Ascending aorta (tissue), 2 donors: ENCODE data around the gene TENT5A. TPM values are rescaled to one million over a fixed set of nuclear protein-coding genes. Genes with fewer than 3 reads are reported as not detected.
A peak's percentile ranks its signal among the peaks of the same experiment; 100 is the strongest.

Source experiments
- DNase-seq, 2 donors: peaks; one replicate each; pipeline ENCODE4 v3.0.0-alpha.2; 2019; ENCODE audit warnings: low spot score in 2 of 2
- H3K27ac ChIP-seq, 2 donors: fragments of 200-600 bp; sonication (generic); one replicate each; pipeline ENCODE4 v1.5.1; 2016 to 2017; ENCODE audit warnings: mild to moderate bottlenecking in 1 of 2
- H3K27me3 ChIP-seq: fragments of 200-600 bp; sonication (generic); one replicate; pipeline ENCODE4 v1.5.1; 2017
- H3K36me3 ChIP-seq, 2 donors: fragments of 200-600 bp; sonication (generic); one replicate each; pipeline ENCODE4 v1.5.1; 2016
- H3K4me1 ChIP-seq, 2 donors: fragments of 200-600 bp; sonication (generic); one replicate each; pipeline ENCODE4 v1.5.1; 2016 to 2017; ENCODE audit warnings: mild to moderate bottlenecking in 1 of 2
- H3K4me3 ChIP-seq, 2 donors: fragments of 200-600 bp; sonication (generic); one replicate each; pipeline ENCODE4 v1.5.1; 2016 to 2017; ENCODE audit warnings: mild to moderate bottlenecking in 1 of 2
- H3K9me3 ChIP-seq, 2 donors: fragments of 200-600 bp; sonication (generic); one replicate each; pipeline ENCODE4 v1.5.1; 2016
- intact Hi-C: fragments of 100-400 bp; cut with DNase I; formaldehyde crosslinking; loops from one replicate; pipeline ENCODE4 v1.15.1; 2023
- total RNA-seq: library from RNA; depleted of rRNA; stranded (reverse); fragments of >200 nt; gene quantifications from one replicate; pipeline ENCODE4 v1.1.0, GENCODE V29; 2016
- TF ChIP-seq, protein P1 (sequence below), 3 experiments: fragments of 200-600 bp in 2 of 3; fragments of 450-650 bp in 1 of 3; sonication (generic) in 2 of 3; IDR thresholded peaks; one replicate each; pipeline ENCODE4 v1.5.1; 2016 to 2019; ENCODE audit warnings: antibody characterized with exemption in 3 of 3, mild to moderate bottlenecking in 1 of 3, moderate library complexity in 1 of 3

TENT5A gene
- total RNA-seq, 1 donor from 2014 or later, result 9.6 TPM

DNA sequence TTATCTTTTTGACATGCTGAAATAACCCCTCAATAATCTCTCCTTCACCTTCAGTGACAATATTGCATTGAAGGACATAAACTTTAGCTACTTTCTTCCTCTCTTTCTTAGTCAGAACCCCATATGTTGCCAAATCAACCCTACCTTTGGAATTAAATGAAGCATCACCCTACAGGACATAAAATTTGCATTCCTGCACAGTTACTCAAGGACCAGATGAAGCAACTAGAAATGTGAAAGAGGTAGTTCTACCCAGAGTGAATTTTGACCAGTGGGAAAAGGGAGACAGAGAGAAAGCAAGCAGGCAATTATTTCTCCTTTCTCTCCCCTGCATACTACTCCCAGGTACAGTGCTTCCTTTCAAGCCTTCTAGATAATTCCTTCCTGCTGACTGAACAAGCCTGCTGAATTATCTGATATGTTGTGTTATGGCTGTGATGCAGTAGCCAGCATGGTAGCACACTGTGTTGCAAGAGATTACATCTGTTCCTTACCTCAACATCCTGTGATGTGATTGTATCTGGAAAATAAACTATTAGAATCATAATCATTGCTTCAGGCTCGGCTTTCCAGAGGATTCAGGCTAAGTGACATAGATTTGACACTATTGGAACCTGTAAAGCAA lies 16.6 kb downstream of the TENT5A start:
- H3K27me3 ChIP-seq, result no peaks in the 10 kb centered on the region
- TF ChIP-seq, protein P1, sequence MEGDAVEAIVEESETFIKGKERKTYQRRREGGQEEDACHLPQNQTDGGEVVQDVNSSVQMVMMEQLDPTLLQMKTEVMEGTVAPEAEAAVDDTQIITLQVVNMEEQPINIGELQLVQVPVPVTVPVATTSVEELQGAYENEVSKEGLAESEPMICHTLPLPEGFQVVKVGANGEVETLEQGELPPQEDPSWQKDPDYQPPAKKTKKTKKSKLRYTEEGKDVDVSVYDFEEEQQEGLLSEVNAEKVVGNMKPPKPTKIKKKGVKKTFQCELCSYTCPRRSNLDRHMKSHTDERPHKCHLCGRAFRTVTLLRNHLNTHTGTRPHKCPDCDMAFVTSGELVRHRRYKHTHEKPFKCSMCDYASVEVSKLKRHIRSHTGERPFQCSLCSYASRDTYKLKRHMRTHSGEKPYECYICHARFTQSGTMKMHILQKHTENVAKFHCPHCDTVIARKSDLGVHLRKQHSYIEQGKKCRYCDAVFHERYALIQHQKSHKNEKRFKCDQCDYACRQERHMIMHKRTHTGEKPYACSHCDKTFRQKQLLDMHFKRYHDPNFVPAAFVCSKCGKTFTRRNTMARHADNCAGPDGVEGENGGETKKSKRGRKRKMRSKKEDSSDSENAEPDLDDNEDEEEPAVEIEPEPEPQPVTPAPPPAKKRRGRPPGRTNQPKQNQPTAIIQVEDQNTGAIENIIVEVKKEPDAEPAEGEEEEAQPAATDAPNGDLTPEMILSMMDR (IDR thresholded peaks at IDR 0.05), result no peak
- no peak overlapping the region for H3K4me3 ChIP-seq
- DNase-seq, result no peak
- peaks cover 0 to 10% of the 10 kb centered on the region in 2 donors for H3K9me3 ChIP-seq
- H3K27ac ChIP-seq, result no peak overlapping the region
- H3K36me3 ChIP-seq, result no peaks in the 10 kb centered on the region
- intact Hi-C loops, result no loop called here
- H3K4me1 ChIP-seq, result no peaks in the 10 kb centered on the region

DNA sequence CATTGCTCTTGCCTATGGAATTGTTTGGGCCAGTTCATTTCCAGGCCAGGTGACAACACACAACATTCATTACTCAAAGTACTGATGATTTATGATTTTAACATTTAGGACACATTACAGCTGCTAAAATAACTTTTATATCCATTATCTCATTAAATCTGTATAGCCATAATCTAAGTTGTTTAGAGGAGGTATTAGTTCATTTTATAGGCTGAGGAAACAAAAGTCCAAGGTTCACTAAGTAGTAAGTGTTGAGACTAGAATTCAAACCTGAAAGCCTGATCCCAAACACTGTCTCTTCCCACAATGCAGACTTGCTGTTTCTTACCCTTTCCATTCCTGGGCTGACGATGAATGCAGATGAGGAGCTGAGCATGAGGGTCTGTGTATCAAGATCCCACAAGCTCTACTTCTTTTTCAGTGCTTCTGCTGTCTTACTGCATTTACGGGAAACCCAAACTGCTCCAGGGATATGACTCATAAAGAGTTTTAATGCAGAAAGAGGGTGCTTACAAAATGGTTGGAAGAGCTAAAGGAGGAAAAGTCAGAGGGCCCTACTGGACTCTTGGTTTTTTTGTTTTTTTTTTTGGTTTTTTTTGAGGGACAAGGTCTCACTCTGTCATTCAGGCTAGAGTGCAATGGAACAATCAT lies 17.9 kb downstream of the TENT5A start:
- no peaks in the 10 kb centered on the region for H3K36me3 ChIP-seq
- H3K27me3 ChIP-seq, result no peaks in the 10 kb centered on the region
- TF ChIP-seq, protein P1 (IDR thresholded peaks at IDR 0.05), result no peak
- no peak overlapping the region for H3K4me3 ChIP-seq
- intact Hi-C loops, result no loop called here
- no peak for DNase-seq
- H3K27ac ChIP-seq, result no peak overlapping the region
- H3K9me3 ChIP-seq, result peaks cover 0 to 10% of the 10 kb centered on the region in 2 donors
- H3K4me1 ChIP-seq, result no peaks in the 10 kb centered on the region

- TF ChIP-seq, protein P1 (IDR thresholded peaks at IDR 0.05), result peak in 1 of 3 experiments; percentile 19
- Histone ChIP-seq H3K27ac (no peak overlapping the region), H3K9me3 (peaks cover 0 to 10% of the 10 kb centered on the region in 2 donors), H3K4me3 (no peak overlapping the region), H3K36me3 (no peaks in the 10 kb centered on the region), H3K27me3 (no peaks in the 10 kb centered on the region), H3K4me1 (no peaks in the 10 kb centered on the region)
- intact Hi-C loops, result no loop called here
- DNase-seq, result no peak
Observed at GRCh38 chr6:81734081-81734480, 18.4 kb downstream of the TENT5A start.

GRCh38 chr6:81731814-81732213 lies 20.7 kb downstream of the TENT5A start:
- TF ChIP-seq, protein P1 (IDR thresholded peaks at IDR 0.05), result no peak
- no peaks in the 10 kb centered on the region for H3K36me3 ChIP-seq
- H3K27me3 ChIP-seq, result no peaks in the 10 kb centered on the region
- H3K4me3 ChIP-seq, result no peak overlapping the region
- no peak for DNase-seq
- no peak overlapping the region for H3K27ac ChIP-seq
- H3K9me3 ChIP-seq, result peaks cover 0 to 10% of the 10 kb centered on the region in 2 donors
- H3K4me1 ChIP-seq, result no peaks in the 10 kb centered on the region
- intact Hi-C loops, result no loop called here

GRCh38 chr6:81727876-81728517 lies 24.5 kb downstream of the TENT5A start:
- Histone ChIP-seq H3K4me3 (no peak overlapping the region), H3K27ac (no peak overlapping the region), H3K9me3 (no peaks in the 10 kb centered on the region), H3K36me3 (no peaks in the 10 kb centered on the region), H3K4me1 (no peaks in the 10 kb centered on the region), H3K27me3 (no peaks in the 10 kb centered on the region)
- TF ChIP-seq, protein P1 (IDR thresholded peaks at IDR 0.05), result no peak
- intact Hi-C loops, result no loop called here
- no peak for DNase-seq
